HG02885 (cell line): ENCODE measurements around the gene ZNF35.
"Not testable (repeated sequence)": the region's sequence is repeated elsewhere in the genome, so short reads cannot be mapped to it uniquely, and the experiment has no call there.

ENCODE experiments used
- ATAC-seq: cut with Tn5 transposase; IDR thresholded peaks from one replicate; pipeline ENCODE4 v1.9.1; 2021; ENCODE audit warnings: mild to moderate bottlenecking; ENCODE audit not compliant: unreplicated experiment, poor library complexity

Gene ZNF35

GRCh38 chr3:44648564-44649229 is at the start of gene ZNF35:
ZNF35 (plus strand) TSS chr3:44648732; CDS start chr3:44651068, 2,336 bp downstream.
- ATAC-seq = peak; percentile 98

GRCh38 chr3:44601749-44602148 is 46.8 kb upstream of the ZNF35 start:
- no peak for ATAC-seq

DNA sequence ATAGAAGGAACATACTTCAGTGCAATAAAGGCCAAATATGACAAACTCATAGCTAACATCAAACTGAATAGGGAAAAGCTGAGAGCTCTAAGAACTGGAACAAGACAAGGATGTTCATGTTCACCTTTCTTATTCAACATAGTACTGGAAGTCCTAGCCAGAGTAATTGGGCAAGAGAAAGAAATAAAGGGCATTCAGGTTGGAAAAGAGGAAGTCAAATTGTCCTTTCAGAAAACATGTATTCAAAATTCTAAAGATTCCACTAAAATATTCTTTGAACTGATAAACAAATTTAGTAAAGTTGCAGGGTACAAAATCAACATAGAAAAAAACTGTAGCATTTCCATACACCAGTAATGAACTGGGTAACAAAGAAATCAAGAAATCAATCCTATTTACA is 35.9 kb upstream of the ZNF35 start:
- ATAC-seq = no peak

DNA sequence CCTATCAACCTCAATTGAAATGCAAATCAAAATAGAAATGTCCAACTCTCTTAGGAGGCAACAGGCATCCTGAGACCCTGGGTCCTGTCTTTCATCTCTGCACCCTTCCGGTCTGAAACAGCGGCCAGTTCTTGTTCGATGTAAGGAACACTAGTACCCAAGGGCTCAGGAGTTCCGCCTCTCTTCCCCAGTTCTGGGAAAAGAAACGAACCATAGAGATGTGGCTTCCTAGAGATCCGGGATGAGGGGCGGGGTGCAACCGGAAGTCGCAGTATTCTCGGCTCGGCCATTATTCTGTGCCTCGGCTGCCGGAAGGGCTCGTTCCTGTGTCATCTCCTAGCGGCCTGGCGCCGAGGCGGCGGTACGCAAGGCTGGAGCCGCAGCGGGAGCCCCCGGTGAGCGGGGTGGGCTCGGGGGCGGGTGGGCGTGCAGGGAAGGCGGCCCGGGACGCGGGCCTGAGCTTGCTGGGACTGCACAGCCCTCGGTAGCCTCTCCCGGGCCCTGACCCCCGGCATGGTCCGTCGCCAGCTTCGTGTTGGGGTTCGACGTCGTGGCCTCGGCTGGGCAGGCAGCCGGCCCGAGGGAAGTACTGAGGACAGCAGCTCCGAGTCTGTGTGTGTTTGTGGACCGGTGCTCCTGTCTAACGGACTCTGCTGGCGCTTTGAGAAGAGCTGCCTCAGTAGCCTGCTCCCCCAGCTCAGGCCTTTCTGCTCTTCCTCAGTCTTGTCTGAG is 23.6 kb upstream of the ZNF35 start, which contains the start of gene ZNF197:
Gene ZNF197, plus strand, starts transcription at position 288 of the 732 bp plus-strand sequence. CDS start 4,119 bp downstream, outside the sequence.
- ATAC-seq = peak; percentile 93

- ATAC-seq = no peak
Observed at GRCh38 chr3:44628716-44629115, 19.8 kb upstream of the ZNF35 start.

DNA sequence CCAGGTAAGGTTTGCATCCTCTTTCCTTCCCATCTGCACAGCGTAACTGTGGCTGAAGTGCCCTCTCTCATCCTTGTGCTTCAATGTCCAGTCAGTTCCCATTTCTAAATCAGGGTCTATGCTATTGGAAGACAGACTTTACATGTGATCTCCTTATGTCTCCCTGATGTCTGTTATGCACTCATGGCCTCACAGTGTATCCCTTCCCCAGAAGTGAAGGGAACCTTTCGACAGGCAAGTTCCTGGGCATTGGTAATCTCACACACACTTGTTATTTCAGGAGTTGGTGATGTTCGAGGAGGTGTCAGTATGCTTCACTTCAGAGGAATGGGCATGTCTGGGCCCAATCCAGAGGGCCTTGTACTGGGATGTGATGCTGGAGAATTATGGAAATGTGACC is 16.3 kb upstream of the ZNF35 start:
- no peak for ATAC-seq

DNA sequence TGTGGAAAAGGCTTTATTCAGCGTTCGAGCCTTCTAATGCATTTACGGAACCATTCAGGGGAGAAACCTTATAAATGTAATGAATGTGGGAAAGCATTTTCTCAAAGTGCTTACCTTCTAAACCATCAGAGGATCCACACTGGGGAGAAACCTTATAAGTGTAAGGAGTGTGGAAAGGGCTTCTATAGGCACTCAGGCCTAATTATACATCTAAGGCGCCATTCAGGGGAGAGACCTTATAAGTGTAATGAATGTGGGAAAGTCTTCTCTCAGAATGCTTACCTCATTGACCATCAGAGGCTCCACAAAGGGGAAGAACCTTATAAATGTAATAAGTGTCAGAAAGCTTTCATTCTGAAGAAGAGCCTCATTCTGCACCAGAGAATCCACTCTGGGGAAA is 6.2 kb upstream of the ZNF35 start:
- no peak for ATAC-seq

- ATAC-seq = no peak
Observed at GRCh38 chr3:44643024-44643423, 5.5 kb upstream of the ZNF35 start.

- ATAC-seq = no peak
Observed at GRCh38 chr3:44647771-44648170, 761 bp upstream of the ZNF35 start.

DNA sequence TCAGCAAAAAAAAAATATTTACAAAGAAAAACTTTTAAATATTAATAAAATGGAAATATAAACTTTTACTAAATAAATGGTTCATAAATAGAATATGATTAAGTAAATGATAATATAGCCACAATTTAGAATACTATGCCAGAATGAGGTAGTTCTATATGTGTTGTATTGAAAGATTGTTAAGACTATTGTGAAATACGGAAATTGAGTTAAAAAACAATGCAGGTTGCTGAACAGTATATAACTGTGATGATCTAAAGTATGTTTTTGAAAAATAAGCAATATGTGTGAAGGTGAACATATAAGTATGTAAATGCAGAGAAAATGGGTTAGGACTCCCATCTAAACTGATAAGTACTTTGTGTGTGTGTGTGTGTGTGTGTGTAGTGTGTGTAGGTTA is 1.2 kb downstream of the ZNF35 start:
- ATAC-seq = no peak

GRCh38 chr3:44654039-44654438 is 5.5 kb downstream of the ZNF35 start:
- no peak for ATAC-seq

GRCh38 chr3:44659015-44659414 is 10.5 kb downstream of the ZNF35 start:
- no peak for ATAC-seq

- no peak for ATAC-seq
Observed at GRCh38 chr3:44659434-44659833, 10.9 kb downstream of the ZNF35 start.

DNA sequence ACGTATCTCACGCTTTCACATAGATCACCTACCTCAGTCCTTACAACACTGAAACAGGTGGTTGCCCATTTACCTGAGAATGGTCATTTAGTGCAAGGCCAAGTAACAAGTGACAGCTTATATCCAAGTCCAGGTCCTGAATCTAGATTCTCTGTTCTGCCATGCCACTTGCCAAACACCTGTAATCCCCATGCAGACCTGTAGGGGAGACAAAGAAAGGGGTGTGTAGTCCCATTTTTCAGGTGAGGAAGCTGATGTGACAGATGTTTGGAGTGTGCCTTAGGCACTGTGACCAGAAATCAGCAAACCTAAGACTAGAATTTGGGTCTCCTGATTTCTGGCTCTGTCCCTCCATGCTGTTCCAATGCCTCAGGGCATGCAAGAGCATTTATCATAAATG is 12.7 kb downstream of the ZNF35 start:
- ATAC-seq = no peak

DNA sequence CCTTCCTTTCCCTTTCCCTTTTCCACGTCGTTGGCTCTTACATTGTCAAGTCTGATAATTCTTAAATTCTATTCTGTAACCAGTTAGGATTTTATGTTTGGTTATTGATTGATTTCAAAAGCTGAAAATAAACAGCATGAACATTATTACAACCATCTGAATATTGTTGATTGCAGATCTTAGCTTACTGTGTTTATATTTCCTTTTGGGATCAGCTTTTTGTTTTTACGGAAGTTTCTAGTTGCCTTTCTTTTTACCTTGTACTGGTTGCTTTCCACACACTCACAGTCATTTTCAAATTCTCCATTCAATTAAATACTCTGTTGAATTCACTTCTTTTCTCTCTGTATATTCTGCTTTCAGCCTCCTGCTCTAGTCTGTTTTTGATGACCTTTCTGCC is 16.6 kb downstream of the ZNF35 start:
- ATAC-seq = no peak

DNA sequence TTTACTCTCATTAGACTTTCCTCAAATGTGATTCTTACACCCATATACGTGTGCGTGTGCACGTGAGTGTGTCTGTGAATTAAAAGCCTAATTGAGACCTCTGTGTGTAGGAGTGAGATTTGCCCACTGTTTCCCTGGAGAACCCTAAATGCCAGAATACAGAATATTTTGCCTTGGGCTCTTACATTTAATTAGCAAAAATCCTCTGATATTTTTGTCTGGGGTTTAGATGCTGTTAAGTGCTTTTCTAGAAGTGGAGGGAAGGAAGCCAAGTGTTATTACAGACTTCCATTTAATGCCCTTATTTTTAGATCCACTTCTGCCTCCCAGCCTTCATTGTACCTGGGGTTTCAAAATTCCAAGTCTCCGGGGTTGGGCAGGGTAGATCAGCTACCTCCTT is 17.8 kb downstream of the ZNF35 start:
- ATAC-seq = no peak

- no peak for ATAC-seq
Observed at GRCh38 chr3:44669760-44670159, 21.2 kb downstream of the ZNF35 start.

DNA sequence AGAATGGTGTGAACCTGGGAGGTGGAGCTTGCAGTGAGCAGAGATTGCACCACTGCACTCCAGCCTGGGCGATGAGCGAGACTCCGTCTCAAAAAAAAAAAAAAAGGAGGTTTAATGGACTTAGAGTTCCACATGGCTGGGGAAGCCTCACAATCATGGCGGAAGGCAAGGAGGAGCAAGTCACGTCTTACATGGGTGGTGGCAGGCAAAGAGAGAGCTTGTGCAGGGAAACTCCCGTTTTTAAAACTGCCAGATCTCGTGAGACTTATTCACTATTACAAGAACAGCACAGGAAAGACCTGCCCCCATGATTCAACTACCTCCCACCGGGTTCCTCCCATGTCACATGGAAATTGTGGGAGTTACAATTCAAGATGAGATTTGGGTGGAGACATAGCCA is 24.9 kb downstream of the ZNF35 start:
- ATAC-seq = not testable (repeated sequence)

GRCh38 chr3:44674211-44674610 is 25.7 kb downstream of the ZNF35 start:
- ATAC-seq = no peak

- ATAC-seq = no peak
Observed at GRCh38 chr3:44678480-44679116, 30.1 kb downstream of the ZNF35 start.

DNA sequence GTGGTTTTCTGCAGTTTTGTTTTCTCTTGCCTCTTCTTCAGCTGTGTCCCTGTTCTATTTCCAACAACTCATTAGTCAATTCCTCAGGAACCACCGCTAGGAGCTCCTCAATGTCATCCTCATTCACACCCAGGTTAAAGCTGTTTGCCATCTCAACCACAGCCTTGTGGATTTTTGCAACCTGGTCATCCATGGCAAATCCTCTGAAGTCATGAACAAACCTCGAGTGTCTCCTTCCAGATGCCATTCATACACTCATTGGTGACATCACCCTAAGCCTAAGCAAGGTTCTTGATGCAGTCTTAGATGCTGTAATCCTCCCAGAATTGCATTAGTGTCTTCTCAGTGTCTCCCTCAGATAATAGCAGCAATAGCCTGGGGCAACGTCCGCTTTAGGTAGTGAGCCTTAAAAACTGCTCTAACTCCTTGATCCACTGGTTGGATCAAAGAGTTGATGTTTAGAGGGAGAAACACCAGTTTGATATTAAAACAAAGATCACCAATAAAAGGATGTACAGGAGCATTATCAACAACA is 32.5 kb downstream of the ZNF35 start:
- ATAC-seq = no peak
